ENCODE data around the gene NIPSNAP2.

- TF ChIP-seq, protein P1, sequence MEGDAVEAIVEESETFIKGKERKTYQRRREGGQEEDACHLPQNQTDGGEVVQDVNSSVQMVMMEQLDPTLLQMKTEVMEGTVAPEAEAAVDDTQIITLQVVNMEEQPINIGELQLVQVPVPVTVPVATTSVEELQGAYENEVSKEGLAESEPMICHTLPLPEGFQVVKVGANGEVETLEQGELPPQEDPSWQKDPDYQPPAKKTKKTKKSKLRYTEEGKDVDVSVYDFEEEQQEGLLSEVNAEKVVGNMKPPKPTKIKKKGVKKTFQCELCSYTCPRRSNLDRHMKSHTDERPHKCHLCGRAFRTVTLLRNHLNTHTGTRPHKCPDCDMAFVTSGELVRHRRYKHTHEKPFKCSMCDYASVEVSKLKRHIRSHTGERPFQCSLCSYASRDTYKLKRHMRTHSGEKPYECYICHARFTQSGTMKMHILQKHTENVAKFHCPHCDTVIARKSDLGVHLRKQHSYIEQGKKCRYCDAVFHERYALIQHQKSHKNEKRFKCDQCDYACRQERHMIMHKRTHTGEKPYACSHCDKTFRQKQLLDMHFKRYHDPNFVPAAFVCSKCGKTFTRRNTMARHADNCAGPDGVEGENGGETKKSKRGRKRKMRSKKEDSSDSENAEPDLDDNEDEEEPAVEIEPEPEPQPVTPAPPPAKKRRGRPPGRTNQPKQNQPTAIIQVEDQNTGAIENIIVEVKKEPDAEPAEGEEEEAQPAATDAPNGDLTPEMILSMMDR (IDR thresholded peaks at IDR 0.05), result no peak
- TF ChIP-seq EZH2phosphoT487 (IDR thresholded peaks at IDR 0.05; ENCODE audit: borderline replicate concordance, low read depth) (no peak), RCOR1 (IDR thresholded peaks at IDR 0.05; ENCODE audit: low read length) (no peak), YY1 (IDR thresholded peaks at IDR 0.05; ENCODE audit: low read depth) (no peak), TCF12 (IDR thresholded peaks at IDR 0.05) (no peak), POLR2AphosphoS5 (IDR thresholded peaks at IDR 0.05; ENCODE audit: low read depth, low read length) (no peak), GABPA (IDR thresholded peaks at IDR 0.05; ENCODE audit: low read depth) (no peak), JUND (IDR thresholded peaks at IDR 0.05) (no peak), ZBTB33 (IDR thresholded peaks at IDR 0.05; ENCODE audit: borderline replicate concordance, low read depth) (no peak), TEAD4 (IDR thresholded peaks at IDR 0.05; ENCODE audit: borderline replicate concordance, insufficient read depth) (no peak), EP300 (IDR thresholded peaks at IDR 0.05; ENCODE audit: borderline replicate concordance in 1 of 2, low read depth in 1 of 2, low read length in 1 of 2) (no peak), CHD2 (IDR thresholded peaks at IDR 0.05; ENCODE audit: low read length, partially characterized antibody) (no peak), PBX3 (IDR thresholded peaks at IDR 0.05) (no peak)
- TF ChIP-seq, protein P2, sequence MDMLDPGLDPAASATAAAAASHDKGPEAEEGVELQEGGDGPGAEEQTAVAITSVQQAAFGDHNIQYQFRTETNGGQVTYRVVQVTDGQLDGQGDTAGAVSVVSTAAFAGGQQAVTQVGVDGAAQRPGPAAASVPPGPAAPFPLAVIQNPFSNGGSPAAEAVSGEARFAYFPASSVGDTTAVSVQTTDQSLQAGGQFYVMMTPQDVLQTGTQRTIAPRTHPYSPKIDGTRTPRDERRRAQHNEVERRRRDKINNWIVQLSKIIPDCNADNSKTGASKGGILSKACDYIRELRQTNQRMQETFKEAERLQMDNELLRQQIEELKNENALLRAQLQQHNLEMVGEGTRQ (IDR thresholded peaks at IDR 0.05; ENCODE audit: borderline replicate concordance, low read depth, low read length), result no peak
These were observed 2.4 kb upstream of the NIPSNAP2 start for GRCh38 chr7:55962014-55962413.
